Left kidney (tissue), 2 donors: ENCODE results near the gene RABEPK. TPM values are rescaled to one million over a fixed set of nuclear protein-coding genes. Genes with fewer than 3 reads are reported as not detected.
"Not testable (repeated sequence)": the region's sequence is repeated elsewhere in the genome, so short reads cannot be mapped to it uniquely, and the experiment has no call there.

ENCODE experiments used
- DNase-seq: peaks from one replicate; pipeline ENCODE4 v3.0.0-alpha.2; 2013
- polyA plus RNA-seq: library from polyadenylated mRNA; unstranded; fragments of 120-200 nt; gene quantifications from one replicate; pipeline ENCODE4 v1.2.1, GENCODE V29; 2013; ENCODE audit not compliant: insufficient read length

RABEPK gene
- polyA plus RNA-seq, 1 donor = 21.1 TPM

DNA sequence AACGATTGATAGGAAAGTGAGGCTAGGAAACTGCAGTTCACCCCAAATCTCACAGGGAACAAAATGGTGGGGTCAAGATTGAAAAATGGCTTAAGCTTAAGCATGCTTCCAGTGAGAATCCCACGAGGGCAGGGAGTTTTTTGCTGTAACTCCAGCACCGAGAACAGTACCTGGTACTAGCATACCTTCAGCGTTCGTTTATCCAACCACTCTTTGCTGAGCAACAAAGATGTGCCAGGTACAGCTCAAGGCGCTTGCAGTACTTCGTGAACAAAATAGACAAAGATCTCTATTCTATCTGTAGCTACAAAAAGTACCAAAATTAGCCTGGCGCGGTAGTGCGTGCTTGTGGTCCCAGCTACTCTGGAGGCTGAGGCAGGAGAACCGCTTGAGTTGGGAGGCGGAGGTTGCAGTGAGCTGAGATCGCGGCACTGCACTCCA, 10.0 kb upstream of the RABEPK start:
- DNase-seq = peak; percentile 36

DNA sequence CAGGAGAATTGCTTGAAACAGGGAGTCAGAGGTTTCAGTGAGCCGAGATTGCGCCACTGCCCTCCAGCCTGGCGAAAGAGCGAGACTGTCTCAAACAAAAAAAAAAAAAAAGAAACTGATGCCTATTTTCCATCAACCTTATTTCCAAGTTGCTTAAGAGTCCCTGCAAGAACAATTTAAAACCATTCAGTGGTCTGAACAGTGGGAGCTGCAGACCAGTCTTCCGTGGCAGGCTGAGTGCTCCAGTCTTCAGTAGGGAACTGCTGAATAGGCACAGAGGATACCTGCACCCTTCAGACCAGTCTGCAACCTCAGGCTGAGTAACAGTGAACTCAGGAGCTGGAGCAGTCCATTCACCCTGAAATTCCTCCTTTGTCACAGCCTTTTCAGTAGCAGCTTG, 5.9 kb upstream of the RABEPK start:
- not testable (repeated sequence) for DNase-seq

DNA sequence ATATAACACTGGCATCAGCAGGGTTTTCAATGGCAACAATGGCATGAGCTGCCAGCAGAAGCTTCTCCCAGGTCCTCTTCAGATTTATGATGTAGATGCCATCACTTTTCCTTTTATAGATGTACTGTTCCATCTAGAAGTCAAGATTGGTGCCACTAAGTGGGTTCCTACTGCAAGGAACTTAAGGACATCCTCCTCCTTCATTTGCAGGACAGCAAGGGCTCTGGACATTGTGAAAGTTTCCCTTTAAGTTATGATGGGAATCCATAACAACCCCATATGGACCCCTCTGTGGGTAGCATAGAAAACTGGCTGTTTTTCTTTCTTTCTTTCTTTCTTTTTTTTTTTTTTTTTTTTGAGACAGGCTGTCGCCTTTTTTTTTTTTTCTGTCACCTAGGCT, 4.8 kb upstream of the RABEPK start:
- DNase-seq = not testable (repeated sequence)

DNA sequence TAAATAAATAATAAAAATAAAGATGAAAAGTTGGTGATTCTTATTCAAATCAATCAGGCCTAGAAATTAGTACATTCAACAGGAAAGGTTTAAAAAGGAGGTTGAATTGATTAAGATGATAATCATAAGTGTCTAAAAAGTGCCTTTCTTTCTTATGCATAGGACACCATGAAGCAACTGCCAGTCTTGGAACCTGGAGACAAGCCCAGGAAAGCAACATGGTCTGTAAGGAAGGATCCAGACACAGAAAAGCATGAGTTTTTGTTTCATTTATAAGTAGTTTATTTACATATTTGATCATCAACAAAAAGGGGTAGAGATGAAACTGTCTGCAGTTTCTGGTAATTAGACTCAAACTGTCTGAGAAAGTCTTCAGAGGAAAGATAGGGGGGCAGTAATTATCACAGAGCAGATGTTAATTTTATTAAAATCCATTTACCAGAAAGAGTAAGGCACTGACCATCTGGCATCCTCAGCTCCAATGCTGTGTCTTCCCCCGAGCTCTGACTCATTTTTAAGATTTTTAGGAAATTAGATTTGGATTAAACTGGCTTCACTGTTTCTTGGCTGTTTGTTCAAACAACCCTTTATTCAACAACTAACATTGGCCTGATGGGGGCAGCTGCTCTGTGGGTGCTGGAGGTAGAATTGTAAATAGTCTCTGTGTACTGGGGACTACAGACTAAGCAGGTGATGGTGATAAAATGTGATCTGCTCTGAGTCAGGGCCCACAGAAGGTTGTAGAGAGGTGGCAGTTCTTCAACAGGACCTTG, 2.7 kb downstream of the RABEPK start:
- no peak for DNase-seq

DNA sequence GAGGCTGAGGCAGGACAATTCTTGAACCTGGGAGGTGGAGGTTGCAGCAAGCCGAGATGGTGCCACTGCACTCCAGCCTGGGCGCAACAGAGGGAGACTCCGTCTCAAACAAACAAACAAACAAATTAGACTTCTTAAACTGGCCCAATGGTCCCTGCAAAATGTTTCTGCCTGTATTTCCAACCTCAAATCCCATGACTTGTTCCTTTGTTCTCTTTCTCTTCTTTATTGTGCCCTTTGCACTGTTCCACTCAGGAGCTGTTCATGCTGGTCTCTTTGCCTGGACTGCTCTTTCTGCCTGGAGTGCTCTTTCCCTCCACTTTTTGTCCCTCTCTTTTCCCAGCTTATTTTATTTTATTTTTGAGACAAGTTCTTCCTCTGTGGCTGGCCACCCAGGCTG, 4.1 kb downstream of the RABEPK start:
- no peak for DNase-seq

DNA sequence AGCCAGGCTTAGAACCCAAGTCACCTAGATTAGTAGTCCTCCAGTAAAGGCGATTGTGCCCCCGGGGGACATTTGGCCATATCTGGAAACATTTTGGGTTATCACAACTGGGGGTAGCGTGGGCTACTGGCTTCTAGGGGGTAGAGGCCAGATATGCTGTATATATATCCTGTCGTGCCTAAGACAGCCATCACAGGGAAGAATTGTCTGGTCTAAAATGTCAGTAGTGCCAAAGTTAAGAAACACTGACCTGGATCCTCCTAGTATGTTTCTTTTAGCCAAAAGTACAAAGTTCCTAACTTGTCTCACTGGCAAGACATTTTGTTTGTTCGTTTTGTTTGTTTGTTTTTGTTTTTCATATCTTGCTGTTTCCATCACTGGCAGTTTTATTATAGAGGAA, 13.8 kb downstream of the RABEPK start:
- DNase-seq = no peak

DNA sequence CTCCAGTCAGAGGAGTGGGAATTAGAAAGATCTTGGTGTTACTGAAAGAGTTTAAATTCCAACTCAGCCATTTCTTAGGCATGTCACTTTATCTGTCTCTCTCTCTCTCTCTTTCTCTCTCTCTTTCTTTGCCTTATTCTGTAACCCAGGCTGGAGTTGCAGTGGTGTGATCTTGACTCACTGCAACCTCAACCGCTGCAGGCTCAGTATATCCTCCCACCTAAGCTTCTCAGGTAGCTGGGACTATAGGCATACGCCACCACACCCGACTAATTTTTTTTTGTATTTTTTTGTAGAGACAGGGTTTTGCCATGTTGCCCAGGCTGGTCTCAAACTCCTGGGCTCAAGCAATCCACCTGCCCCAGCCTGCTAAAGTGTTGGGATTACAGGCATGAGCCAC, 18.3 kb downstream of the RABEPK start:
- no peak for DNase-seq

DNA sequence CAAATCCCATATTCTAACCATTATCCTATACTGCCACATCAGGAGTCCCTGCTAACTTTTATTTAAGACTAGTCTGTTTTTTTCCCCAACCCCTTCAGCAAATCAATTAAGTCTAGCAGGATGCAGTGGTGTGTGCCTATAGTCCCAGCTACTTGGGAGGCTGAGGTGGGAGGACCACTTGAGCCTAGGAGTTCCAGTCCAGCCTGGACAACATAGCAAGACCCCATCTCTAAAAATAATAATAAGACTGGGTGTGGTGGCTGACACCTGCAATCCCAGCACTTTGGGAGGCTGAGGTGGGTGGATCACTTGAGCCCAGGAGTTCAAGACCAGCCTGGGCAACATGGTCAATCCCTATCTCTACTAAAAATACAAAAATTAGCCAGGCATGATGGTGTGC, 24.5 kb downstream of the RABEPK start:
- DNase-seq = not testable (repeated sequence)

DNA sequence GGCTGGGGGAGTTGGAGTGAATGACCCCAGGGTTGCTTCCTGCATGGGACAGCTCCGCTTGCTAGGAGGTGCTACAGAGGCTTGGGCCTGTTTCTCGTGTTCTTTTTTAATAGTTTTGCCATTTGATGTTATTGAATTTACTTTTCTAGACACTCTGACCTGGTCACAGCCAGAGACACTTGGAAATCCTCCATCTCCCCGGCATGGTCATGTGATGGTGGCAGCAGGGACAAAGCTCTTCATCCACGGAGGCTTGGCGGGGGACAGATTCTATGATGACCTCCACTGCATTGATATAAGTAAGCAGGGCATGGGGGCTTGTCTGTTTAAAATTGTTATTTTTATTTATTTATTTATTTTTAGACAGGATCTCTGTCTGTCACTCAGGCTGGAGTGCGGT, 27.4 kb downstream of the RABEPK start:
- DNase-seq = no peak

DNA sequence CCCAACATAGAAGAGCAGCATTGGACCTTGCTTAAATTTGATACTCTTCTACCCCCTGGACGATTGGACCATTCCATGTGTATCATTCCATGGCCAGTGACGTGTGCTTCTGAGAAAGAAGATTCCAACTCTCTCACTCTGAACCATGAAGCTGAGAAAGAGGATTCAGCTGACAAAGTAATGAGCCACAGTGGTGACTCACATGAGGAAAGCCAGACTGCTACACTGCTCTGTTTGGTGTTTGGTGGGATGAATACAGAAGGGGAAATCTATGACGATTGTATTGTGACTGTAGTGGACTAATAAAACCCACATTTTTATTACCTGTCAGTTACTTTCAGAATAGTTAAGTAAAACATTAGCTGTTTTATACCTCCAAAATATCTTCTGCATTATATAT, 33.3 kb downstream of the RABEPK start:
- no peak for DNase-seq

DNA sequence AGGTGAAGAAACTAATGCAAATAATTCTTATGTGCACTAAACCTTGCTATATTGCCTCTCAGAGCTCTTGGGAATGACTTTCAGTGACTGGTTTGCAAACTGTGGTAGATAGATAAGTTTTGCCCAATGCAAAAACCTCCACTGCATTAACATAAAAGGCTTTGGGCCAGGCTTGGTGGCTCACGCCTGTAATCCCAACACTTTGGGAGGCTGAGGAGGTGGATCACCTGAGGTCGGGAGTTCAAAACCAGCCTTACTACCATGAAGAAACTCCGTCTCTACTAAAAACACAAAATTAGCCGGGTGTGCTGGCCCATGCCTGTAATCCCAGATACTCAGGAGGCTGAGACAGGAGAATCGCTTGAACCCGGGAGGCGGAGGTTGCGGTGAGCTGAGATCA, 33.8 kb downstream of the RABEPK start:
- not testable (repeated sequence) for DNase-seq

DNA sequence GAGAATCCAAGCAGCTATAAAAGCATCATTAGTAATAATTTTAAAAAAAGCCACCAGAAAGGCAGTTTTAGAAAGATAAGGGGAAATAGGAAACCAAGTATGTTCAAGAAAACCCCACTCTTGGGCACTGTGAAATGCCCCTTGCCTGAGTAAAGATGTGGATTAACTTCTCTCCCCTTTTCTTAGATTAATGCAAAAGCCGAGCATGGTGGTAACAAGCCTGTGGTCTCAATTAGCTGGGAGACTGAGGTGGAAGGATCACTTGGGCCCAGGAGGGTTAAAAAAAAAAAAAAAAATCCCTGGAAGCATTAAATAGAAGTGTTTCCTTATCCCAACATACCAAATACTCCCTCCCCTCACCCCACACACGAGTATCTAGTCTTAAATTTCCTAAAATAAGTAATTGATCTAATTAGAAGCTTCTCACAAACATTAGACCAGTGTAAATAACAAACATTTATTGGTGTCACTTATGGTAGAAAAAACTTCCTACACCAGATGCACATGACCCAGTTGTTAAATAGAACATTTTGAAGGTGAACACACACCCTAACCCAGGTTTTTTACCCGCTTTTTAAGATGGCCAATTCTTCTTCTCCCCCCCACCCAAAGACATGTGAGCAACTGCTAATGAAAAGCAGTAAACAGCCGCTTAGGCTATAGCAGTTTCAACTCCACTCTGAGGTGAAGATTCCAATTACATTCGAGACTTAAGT, 35.6 kb downstream of the RABEPK start:
- no peak for DNase-seq

DNA sequence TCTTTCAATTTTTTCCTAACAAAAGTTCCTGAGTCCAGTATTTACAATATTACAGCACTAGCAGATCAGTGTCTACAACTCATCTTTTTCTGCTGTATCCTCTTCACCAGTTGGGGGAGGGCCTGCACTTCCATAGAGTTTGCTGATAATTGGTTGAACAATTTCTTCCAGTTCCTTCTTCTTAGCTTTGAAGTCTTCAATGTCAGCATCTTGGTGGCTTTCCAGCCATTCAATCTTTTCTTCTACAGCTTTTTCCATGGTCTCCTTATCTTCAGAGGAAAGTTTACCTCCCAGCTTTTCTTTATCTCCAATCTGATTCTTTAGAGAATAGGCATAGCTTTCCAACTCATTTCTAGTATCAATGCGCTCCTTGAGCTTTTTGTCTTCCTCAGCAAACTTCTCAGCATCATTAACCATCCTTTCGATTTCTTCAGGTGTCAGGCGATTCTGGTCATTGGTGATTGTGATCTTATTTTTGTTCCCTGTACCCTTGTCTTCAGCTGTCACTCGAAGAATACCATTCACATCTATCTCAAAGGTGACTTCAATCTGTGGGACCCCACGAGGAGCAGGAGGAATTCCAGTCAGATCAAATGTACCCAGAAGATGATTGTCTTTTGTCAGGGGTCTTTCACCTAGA, 36.3 kb downstream of the RABEPK start:
- DNase-seq = not testable (repeated sequence)

DNA sequence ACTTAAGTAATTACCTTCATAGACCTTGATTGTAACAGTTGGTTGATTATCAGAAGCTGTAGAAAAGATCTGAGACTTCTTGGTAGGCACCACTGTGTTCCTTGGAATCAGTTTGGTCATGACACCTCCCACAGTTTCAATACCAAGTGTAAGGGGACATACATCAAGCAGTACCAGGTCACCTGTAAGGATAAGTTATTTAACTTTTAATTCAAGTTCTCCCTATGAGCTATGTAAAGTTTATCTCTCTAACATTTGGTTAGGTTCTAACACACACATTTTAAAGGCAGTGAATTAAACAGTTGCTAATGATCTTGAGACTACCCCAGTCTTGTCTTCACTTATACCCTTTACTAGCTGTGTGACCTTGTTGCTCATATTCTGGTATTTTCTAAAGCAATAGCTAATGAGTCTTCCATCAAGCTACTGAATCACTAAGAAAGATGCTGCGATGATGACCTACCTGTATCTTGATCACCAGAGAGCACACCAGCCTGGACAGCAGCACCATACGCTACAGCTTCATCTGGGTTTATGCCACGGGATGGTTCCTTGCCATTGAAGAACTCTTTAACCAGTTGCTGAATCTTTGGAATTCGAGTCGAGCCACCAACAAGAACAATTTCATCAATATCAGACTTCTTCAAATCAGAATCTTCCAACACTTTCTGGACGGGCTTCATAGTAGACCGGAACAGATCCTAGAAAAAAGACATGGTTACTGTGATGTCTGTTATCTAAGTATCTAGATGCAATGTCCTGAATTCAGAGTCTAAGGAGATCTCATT, 38.0 kb downstream of the RABEPK start:
- no peak for DNase-seq

DNA sequence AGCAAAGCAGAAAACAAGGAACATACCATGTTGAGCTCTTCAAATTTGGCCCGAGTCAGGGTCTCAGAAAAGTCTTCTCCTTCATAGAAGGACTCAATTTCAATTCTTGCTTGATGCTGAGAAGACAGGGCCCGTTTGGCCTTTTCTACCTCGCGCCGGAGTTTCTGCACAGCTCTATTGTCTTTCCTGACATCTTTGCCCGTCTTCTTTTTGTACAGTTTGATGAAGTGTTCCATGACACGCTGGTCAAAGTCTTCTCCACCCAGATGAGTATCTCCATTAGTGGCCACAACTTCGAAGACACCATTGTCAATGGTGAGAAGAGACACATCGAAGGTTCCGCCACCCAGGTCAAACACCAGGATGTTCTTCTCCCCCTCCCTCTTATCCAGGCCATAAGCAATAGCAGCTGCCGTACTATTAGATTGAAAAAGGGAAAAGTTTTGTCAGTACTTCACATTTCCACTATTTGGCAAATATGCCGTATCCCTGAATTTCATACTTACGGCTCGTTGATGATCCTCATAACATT, 38.6 kb downstream of the RABEPK start:
- DNase-seq = no peak

DNA sequence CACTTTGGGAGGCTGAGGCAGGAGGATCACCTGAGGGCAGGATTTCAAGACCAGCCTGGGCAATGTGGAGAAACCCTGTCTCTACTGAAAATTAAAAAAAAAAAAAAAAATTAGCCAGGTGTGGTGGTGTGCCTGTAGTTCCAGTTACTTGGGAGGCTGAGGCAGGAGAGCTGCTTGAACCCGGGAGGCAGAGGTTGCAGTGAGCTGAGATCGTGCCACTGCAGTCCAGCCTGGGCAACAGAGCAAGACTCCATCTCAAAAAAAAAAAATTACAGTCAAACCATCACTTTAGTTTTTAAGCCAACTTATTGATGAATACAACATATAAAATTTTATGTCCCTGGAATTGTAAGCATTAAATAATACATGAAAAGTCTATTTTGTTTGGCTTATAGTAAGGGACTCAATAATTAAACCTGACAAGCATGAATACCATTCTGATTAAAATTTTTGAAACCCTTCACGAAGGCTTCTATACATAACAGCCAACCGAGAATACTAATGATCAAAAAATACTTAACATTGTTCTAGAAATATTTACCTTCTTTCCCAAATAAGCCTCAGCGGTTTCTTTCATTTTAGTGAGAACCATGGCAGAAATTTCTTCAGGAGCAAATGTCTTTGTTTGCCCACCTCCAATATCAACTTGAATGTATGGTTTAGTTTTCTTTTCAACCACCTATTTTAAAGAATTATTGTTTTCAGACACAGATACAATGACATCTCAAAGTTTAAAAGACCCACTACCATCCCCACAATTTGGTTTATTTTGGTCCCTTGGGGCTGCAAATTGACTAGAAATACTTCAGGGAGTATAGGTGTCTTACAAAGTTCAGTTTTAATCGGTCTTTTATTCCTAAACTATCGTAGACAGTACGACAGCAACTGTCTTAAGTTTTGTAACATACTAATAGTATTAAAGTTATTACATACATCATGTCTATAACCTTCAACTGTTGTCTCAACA, 39.6 kb downstream of the RABEPK start:
- no peak for DNase-seq

DNA sequence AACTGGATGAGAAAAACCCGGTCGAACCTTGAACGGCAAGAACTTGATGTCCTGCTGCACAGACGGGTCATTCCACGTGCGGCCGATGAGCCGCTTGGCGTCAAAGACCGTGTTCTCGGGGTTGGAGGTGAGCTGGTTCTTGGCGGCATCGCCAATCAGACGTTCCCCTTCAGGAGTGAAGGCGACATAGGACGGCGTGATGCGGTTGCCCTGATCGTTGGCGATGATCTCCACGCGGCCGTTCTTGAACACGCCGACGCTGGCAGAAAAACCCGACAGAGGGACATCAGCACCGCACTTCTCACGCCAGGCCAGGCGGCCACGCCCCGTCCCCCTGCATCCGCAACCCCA, 40.3 kb downstream of the RABEPK start:
- DNase-seq = peak; percentile 15

DNA sequence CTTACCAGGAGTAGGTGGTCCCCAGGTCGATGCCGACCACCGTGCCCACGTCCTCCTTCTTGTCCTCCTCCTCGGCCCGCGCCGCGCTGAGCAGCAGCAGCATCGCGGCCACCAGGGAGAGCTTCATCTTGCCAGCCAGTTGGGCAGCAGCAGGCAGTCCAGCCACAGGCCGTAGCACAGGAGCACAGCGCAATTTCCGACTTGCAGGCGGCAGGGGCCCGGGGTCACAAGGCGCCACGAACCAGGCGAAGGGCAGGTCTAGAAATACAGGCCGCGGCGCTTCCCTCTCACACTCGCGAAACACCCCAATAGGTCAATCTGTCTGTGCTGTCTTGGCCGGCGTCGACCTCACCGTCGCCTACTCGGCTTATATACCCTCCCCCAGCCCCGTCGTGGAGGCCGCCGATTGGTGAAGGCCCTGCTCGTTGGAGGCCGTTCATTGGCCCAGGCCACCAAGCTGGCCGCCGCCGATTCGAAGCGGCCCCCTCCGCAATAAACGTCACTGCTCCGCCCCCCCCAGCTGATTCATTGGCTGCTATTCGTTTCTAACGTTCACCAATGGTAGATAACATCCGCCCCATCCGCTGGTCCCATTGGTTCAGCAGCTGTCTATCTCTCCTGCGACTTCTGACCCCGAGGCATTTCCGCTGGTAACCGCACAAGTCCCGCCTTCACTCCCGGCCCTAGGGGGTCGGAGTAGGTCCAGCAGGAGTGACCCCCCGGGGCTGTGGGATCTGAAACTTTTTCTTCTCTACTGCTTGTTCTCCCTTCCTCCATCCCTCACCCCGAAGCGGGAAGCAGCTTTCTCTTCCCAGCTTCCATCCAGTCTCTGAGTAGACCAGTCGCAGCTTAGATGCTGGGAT, 40.9 kb downstream of the RABEPK start, which contains the start of gene HSPA5:
Gene HSPA5, minus strand, starts transcription at position 344 of the 863 bp plus-strand sequence. Its CDS starts 217 bp downstream, at position 127.
- DNase-seq = peak; percentile 99

DNA sequence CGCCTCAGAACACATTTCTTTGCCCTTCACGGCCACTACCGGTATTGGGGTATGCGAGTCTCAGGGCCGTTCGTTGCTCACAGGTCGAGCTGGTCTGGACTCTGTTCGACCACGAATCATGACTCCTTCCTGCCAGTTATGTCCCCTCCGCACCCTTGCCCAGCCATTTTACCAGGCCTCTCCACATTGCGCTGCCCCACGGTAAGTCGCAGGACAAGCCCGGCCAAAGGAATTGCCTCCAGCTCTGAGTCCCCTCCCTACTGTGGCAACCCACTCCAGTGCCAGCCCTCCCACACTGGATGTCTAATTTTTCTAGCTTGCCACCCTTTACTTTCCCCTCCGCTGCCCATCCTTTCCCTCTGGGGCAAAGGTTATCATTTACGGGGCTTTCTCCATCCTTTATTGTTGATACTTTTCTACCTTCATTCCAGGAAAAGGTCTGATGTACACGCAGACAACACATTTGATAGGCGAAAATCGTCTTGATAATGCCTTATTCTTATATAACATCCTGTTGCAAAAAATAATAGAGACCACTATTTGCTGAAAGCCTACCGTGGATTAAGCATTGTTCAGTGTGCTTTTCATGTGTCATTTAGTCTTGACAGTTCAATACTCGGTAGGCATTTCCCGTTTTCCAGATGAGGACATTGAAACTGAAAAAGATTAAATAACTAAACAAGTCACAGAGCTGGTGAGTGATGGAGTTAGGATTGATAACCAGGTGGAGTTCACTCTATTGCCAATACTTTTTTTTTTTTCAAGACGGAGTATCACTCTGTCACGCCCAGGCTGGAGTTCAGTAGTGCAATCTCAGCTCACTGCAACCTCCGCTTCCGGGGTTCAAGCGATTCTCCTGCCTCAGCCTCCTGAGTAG, 41.8 kb downstream of the RABEPK start:
- no peak for DNase-seq
